ENCODE results near the gene DUS1L. TPM values are rescaled to one million over a fixed set of nuclear protein-coding genes. Genes with fewer than 3 reads are reported as not detected.

Gene DUS1L
- total RNA-seq, 4 donors from 2014 or later: 98.6 to 306 (median 132) TPM

DNA sequence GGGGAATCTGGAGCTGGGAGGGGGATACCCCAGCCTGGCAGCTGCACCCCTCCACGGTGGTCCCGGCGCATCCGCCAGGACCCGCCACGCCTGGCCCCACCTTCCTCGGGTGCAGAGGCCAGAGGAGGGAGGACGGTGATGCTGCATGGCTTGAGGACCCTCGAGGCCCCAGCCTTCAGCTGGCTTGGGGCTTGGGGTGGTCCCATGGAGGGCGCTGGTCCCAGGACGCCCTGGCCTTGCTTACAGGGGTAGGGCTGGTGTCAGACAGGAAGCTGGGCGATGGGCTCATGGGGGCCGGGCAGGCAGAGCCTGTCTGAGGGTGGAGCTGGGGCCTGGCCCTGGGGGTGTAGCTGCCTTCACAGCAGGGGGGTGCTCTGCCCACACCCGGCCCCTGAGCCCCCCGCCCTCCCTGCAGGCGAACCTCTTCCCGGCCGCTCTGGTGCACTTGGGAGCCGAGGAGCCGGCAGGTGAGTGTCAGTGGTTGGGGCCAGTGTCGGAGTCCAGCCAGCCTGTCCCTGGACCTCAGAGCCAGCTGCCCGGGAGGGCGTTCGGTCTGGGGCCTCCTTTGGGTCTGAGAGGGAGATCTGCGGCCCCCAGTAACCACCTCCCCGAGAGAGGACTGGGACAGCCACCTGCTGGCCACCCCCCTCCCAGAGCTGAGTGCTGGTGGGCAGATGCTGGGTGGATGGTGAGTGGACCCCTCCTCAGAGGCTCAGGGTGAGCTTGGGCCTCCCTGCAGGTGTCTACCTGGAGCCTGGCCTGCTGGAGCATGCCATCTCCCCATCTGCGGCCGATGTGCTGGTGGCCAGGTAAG is 49.3 kb downstream of the DUS1L start:
- Histone ChIP-seq H3K27ac (no peak overlapping the region), H3K4me1 (peaks cover 4 to 19% (median 13%) of the 10 kb centered on the region in 4 donors), H3K36me3 (no peaks in the 10 kb centered on the region), H3K9me3 (no peaks in the 10 kb centered on the region), H3K27me3 (no peaks in the 10 kb centered on the region), H3K4me3 (no peak overlapping the region)
- TF ChIP-seq POLR2AphosphoS5 (IDR thresholded peaks at IDR 0.05): no peak
- no peak for TF ChIP-seq EP300 (IDR thresholded peaks at IDR 0.05; ENCODE audit: low read depth)
- no peak for TF ChIP-seq POLR2A (IDR thresholded peaks at IDR 0.05)
- TF ChIP-seq, protein P1, sequence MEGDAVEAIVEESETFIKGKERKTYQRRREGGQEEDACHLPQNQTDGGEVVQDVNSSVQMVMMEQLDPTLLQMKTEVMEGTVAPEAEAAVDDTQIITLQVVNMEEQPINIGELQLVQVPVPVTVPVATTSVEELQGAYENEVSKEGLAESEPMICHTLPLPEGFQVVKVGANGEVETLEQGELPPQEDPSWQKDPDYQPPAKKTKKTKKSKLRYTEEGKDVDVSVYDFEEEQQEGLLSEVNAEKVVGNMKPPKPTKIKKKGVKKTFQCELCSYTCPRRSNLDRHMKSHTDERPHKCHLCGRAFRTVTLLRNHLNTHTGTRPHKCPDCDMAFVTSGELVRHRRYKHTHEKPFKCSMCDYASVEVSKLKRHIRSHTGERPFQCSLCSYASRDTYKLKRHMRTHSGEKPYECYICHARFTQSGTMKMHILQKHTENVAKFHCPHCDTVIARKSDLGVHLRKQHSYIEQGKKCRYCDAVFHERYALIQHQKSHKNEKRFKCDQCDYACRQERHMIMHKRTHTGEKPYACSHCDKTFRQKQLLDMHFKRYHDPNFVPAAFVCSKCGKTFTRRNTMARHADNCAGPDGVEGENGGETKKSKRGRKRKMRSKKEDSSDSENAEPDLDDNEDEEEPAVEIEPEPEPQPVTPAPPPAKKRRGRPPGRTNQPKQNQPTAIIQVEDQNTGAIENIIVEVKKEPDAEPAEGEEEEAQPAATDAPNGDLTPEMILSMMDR (IDR thresholded peaks at IDR 0.05): no peak
- intact Hi-C loops (cut with DNase I; ENCODE audit: low total_unique reads) (no loop called here), in situ Hi-C loops (cut with MboI; ENCODE audit: low pct_ligation_motif_present in 1 of 4, low pct_unique_long_range_greater_than_20kb in 1 of 4, low sequenced_read_pairs in 3 of 4) (no loop called here)
- WGBS, 2 donors (ENCODE audit: low coverage in 1 of 2): 89% methylated on average over 27 of the region's 28 CpGs; no CpG with 5 or more reads in 1 of the 2 donors
- DNase-seq: no peak

DNA sequence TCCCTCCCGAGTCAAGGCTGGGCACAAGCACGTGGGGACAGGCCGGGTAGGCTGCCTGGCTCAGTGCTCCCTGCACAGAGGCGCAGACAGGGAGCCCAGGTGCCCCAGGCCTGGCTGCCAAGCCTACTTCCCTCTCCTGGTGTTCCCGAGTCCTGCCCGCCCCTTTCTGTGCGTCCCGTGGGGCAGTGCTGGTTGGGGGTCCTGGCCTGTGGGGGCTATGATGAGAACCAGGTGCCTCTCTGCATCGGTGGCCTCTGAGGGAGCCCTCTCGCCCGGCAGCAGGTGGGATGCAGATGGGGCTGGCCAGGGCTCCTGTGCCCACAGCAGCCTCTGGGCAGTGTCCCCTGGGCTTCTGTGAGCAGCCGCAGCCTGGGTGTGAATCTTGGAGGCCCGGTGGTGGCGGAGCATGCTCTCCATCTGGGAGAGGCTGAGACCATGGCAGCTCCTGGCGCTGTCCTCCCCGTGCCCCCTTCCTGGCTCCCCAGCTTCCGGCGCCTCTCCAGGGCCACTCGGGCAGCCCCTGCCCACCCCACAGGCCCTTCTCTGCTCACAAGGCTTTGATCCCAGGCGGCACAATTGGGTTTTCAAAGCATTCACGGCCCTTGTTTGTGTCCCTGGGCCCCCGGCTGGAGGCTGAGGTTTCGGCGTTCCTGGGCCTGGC is 50.2 kb downstream of the DUS1L start:
- Histone ChIP-seq H3K9me3 (no peaks in the 10 kb centered on the region), H3K27ac (no peak overlapping the region), H3K4me1 (peaks cover 0 to 10% (median 7%) of the 10 kb centered on the region in 4 donors), H3K4me3 (no peak overlapping the region), H3K27me3 (no peaks in the 10 kb centered on the region), H3K36me3 (no peaks in the 10 kb centered on the region)
- DNase-seq: no peak
- TF ChIP-seq POLR2AphosphoS5 (IDR thresholded peaks at IDR 0.05): no peak
- TF ChIP-seq POLR2A (IDR thresholded peaks at IDR 0.05): no peak
- in situ Hi-C loops (cut with MboI; ENCODE audit: low pct_ligation_motif_present in 1 of 4, low pct_unique_long_range_greater_than_20kb in 1 of 4, low sequenced_read_pairs in 3 of 4): no loop called here
- WGBS, 2 donors (ENCODE audit: low coverage in 1 of 2): 87% methylated on average over 24 of the region's 24 CpGs; no CpG with 5 or more reads in 1 of the 2 donors
- intact Hi-C loops (cut with DNase I; ENCODE audit: low total_unique reads): no loop called here

DNA sequence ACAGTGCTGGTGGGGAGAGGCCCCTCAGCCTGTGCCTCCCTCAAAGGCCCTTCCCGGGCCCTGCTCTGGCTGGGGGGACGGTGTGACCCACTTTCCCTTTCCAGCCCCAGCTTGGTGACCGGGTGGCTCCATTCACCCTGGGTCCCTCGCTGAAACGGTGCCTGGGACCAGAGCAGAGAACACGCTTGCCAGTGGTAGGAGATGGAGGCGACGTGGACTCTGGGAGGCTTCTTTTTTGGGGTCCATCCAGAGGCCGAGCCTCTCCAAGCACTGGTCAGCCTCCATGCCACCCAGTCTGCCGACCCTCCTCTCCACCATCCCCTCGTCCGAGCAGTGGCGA is 50.7 kb downstream of the DUS1L start:
- intact Hi-C loops (cut with DNase I; ENCODE audit: low total_unique reads) (no loop called here), in situ Hi-C loops (cut with MboI; ENCODE audit: low pct_ligation_motif_present in 1 of 4, low pct_unique_long_range_greater_than_20kb in 1 of 4, low sequenced_read_pairs in 3 of 4) (no loop called here)
- Histone ChIP-seq H3K36me3 (no peaks in the 10 kb centered on the region), H3K4me3 (no peak overlapping the region), H3K4me1 (peaks cover 0 to 5% (median 4%) of the 10 kb centered on the region in 4 donors), H3K9me3 (no peaks in the 10 kb centered on the region), H3K27me3 (no peaks in the 10 kb centered on the region), H3K27ac (no peak overlapping the region)
- no peak for TF ChIP-seq EP300 (IDR thresholded peaks at IDR 0.05; ENCODE audit: low read depth)
- TF ChIP-seq, protein P1 (IDR thresholded peaks at IDR 0.05): no peak
- TF ChIP-seq POLR2AphosphoS5 (IDR thresholded peaks at IDR 0.05): no peak
- TF ChIP-seq POLR2A (IDR thresholded peaks at IDR 0.05): no peak
- DNase-seq: no peak
- WGBS, 2 donors (ENCODE audit: low coverage in 1 of 2): 84% methylated on average over 13 of the region's 13 CpGs; no CpG with 5 or more reads in 1 of the 2 donors

DNA sequence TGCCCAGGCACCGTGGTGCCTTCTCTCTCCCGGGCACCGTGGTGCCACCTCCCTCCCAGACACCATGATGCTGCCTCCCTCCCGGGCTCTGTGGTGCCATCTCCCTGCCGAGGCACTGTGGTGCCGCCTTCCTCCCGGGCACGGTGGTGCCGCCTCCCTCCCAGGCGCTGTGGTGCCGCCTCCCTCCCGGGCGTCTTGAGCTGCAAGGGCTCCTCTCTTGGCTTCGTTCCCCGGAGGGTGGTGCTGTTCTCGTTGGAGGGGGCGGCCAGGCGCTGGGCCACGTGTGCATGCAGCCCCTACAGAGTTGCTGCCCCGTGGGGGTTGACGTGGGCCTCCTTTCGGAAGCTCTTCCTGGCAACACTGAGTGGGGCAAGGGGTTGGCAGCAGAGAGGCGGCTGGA is 51.2 kb downstream of the DUS1L start:
- no peaks in the 10 kb centered on the region for H3K9me3 ChIP-seq
- H3K4me1 ChIP-seq: peaks cover 0 to under 1% (median under 1%) of the 10 kb centered on the region in 4 donors
- TF ChIP-seq, protein P1 (IDR thresholded peaks at IDR 0.05): peak in 1 of 5 experiments; percentile 19
- TF ChIP-seq POLR2A (IDR thresholded peaks at IDR 0.05): no peak
- no peak for TF ChIP-seq POLR2AphosphoS5 (IDR thresholded peaks at IDR 0.05)
- WGBS, 2 donors (ENCODE audit: low coverage in 1 of 2): 54% methylated on average over 22 of the region's 23 CpGs; no CpG with 5 or more reads in 1 of the 2 donors
- no peaks in the 10 kb centered on the region for H3K36me3 ChIP-seq
- no peak for DNase-seq
- intact Hi-C loops (cut with DNase I; ENCODE audit: low total_unique reads) (no loop called here), in situ Hi-C loops (cut with MboI; ENCODE audit: low pct_ligation_motif_present in 1 of 4, low pct_unique_long_range_greater_than_20kb in 1 of 4, low sequenced_read_pairs in 3 of 4) (no loop called here)
- no peak overlapping the region for H3K27ac ChIP-seq
- H3K27me3 ChIP-seq: no peaks in the 10 kb centered on the region
- H3K4me3 ChIP-seq: no peak overlapping the region
